Esophagus (tissue), 2 donors: Measurements from ENCODE around the gene TBC1D7. TPM values are rescaled to one million over a fixed set of nuclear protein-coding genes. Genes with fewer than 3 reads are reported as not detected.

Experiments
- H3K27ac ChIP-seq, 2 donors: one replicate each; pipeline ENCODE4 v1.5.1; 2013; ENCODE audit warnings: low read depth in 2 of 2, mild to moderate bottlenecking in 2 of 2, inconsistent platforms in 1 of 2, low read length in 1 of 2, moderate library complexity in 1 of 2
- H3K27me3 ChIP-seq, 2 donors: one replicate each; pipeline ENCODE4 v1.6.1; 2013; ENCODE audit warnings: low read length in 2 of 2, control low read depth in 1 of 2, mild to moderate bottlenecking in 1 of 2; ENCODE audit not compliant: insufficient read depth in 2 of 2, control insufficient read depth in 1 of 2
- H3K36me3 ChIP-seq, 2 donors: one replicate each; pipeline ENCODE4 v1.6.1; 2013; ENCODE audit warnings: low read length in 1 of 2; ENCODE audit not compliant: control insufficient read depth in 2 of 2, insufficient read depth in 2 of 2
- H3K4me1 ChIP-seq, 2 donors: one replicate each; pipeline ENCODE4 v1.6.1; 2013; ENCODE audit warnings: low read length in 1 of 2; ENCODE audit not compliant: control insufficient read depth in 2 of 2, insufficient read depth in 2 of 2
- H3K4me3 ChIP-seq, 2 donors: one replicate each; pipeline ENCODE4 v1.5.1; 2013; ENCODE audit warnings: low read length in 2 of 2, mild to moderate bottlenecking in 2 of 2, low read depth in 1 of 2, moderate library complexity in 1 of 2
- H3K9me3 ChIP-seq, 2 donors: one replicate each; pipeline ENCODE4 v1.6.1; 2013; ENCODE audit warnings: mild to moderate bottlenecking in 2 of 2, low read depth in 1 of 2, low read length in 1 of 2, moderate library complexity in 1 of 2; ENCODE audit not compliant: control insufficient read depth in 2 of 2, insufficient read depth in 1 of 2
- WGBS, 2 donors: extraction: QIAGEN DNeasy Blood & Tissue Kit; methylation state at CpG; one replicate each; pipeline ENCODE4 v1.1.7; 2013; 5-methylcytosine and 5-hydroxymethylcytosine counted together
- polyA plus RNA-seq, 2 donors: library from polyadenylated mRNA; stranded (reverse); fragments of 200-250 nt; gene quantifications; one replicate each; pipeline ENCODE4 v1.2.3, GENCODE V29; 2013
- donor health status: healthy with polysubstance abuse.
- donor health status: Bipolar disorder and iron deficiency.

Gene TBC1D7
- polyA plus RNA-seq, 2 donors: 7.7 to 16.9 TPM

- Histone ChIP-seq H3K36me3 (peaks cover 0 to 10% of the 10 kb centered on the region in 2 donors), H3K4me1 (peaks cover 0 to 3% of the 10 kb centered on the region in 2 donors), H3K4me3 (no peak overlapping the region), H3K27ac (no peak overlapping the region), H3K27me3 (no peaks in the 10 kb centered on the region), H3K9me3 (no peaks in the 10 kb centered on the region)
- 4 to 91% methylated on average over 1 of the region's 1 CpG for WGBS, 2 donors
Observed at GRCh38 chr6:13369591-13369990, 41.3 kb upstream of the TBC1D7 start.

GRCh38 chr6:13368731-13369115 lies 40.4 kb upstream of the TBC1D7 start:
- Histone ChIP-seq H3K27me3 (no peaks in the 10 kb centered on the region), H3K9me3 (no peaks in the 10 kb centered on the region)

GRCh38 chr6:13368079-13368730 lies 39.9 kb upstream of the TBC1D7 start:
- H3K9me3 ChIP-seq: no peaks in the 10 kb centered on the region
- no peak overlapping the region for H3K4me3 ChIP-seq
- H3K4me1 ChIP-seq: peaks cover 0 to 5% of the 10 kb centered on the region in 2 donors
- WGBS, 2 donors: 53 to 72% methylated on average over 7 of the region's 7 CpGs
- peaks cover 0 to 15% of the 10 kb centered on the region in 2 donors for H3K36me3 ChIP-seq
- H3K27me3 ChIP-seq: no peaks in the 10 kb centered on the region
- H3K27ac ChIP-seq: peak overlapping the region in 1 of 2 donors; percentile 39

More at GRCh38 chr6:13368731-13369115, 40.4 kb upstream of the TBC1D7 start:
- H3K27ac ChIP-seq: no peak overlapping the region
- peaks cover 0 to 15% of the 10 kb centered on the region in 2 donors for H3K36me3 ChIP-seq
- H3K4me1 ChIP-seq: peaks cover 0 to 5% of the 10 kb centered on the region in 2 donors
- no peak overlapping the region for H3K4me3 ChIP-seq

GRCh38 chr6:13367396-13367795 lies 39.1 kb upstream of the TBC1D7 start:
- WGBS, 2 donors: 55 to 66% methylated on average over 3 of the region's 3 CpGs
- no peak overlapping the region for H3K27ac ChIP-seq

GRCh38 chr6:13365320-13365719 lies 37.0 kb upstream of the TBC1D7 start:
- no peaks in the 10 kb centered on the region for H3K9me3 ChIP-seq
- WGBS, 2 donors: 98% methylated on average over 39 of the region's 39 CpGs

More at GRCh38 chr6:13367396-13367795, 39.1 kb upstream of the TBC1D7 start:
- H3K36me3 ChIP-seq: peaks cover 0 to 17% of the 10 kb centered on the region in 2 donors
- no peaks in the 10 kb centered on the region for H3K9me3 ChIP-seq
- no peak overlapping the region for H3K4me3 ChIP-seq
- no peaks in the 10 kb centered on the region for H3K27me3 ChIP-seq
- peaks cover 0 to 5% of the 10 kb centered on the region in 2 donors for H3K4me1 ChIP-seq

GRCh38 chr6:13364842-13365241 lies 36.5 kb upstream of the TBC1D7 start:
- H3K27me3 ChIP-seq: no peaks in the 10 kb centered on the region
- H3K36me3 ChIP-seq: peaks cover 0 to 20% of the 10 kb centered on the region in 2 donors
- H3K27ac ChIP-seq: no peak overlapping the region
- WGBS, 2 donors: 98% methylated on average over 34 of the region's 34 CpGs
- H3K9me3 ChIP-seq: no peaks in the 10 kb centered on the region
- no peak overlapping the region for H3K4me3 ChIP-seq
- peaks cover 0 to 5% of the 10 kb centered on the region in 2 donors for H3K4me1 ChIP-seq

More at GRCh38 chr6:13365320-13365719, 37.0 kb upstream of the TBC1D7 start:
- Histone ChIP-seq H3K36me3 (peaks cover 0 to 20% of the 10 kb centered on the region in 2 donors), H3K27me3 (no peaks in the 10 kb centered on the region), H3K4me1 (peaks cover 0 to 5% of the 10 kb centered on the region in 2 donors), H3K4me3 (no peak overlapping the region), H3K27ac (no peak overlapping the region)

- Histone ChIP-seq H3K4me1 (peaks cover 0 to 5% of the 10 kb centered on the region in 2 donors), H3K9me3 (no peaks in the 10 kb centered on the region), H3K27me3 (no peaks in the 10 kb centered on the region), H3K36me3 (peaks cover 0 to 20% of the 10 kb centered on the region in 2 donors), H3K4me3 (no peak overlapping the region), H3K27ac (no peak overlapping the region)
- WGBS, 2 donors: 76 to 85% methylated on average over 4 to 5 of the region's 5 CpGs
Observed at GRCh38 chr6:13362412-13362811, 34.1 kb upstream of the TBC1D7 start.

- no peak overlapping the region for H3K27ac ChIP-seq
- H3K4me1 ChIP-seq: peaks cover 0 to 5% of the 10 kb centered on the region in 2 donors
- H3K4me3 ChIP-seq: no peak overlapping the region
- H3K9me3 ChIP-seq: no peaks in the 10 kb centered on the region
- 81 to 87% methylated on average over 6 of the region's 6 CpGs for WGBS, 2 donors
- H3K36me3 ChIP-seq: peaks cover 0 to 20% of the 10 kb centered on the region in 2 donors
- no peaks in the 10 kb centered on the region for H3K27me3 ChIP-seq
Observed at GRCh38 chr6:13360671-13361540, 32.6 kb upstream of the TBC1D7 start.

GRCh38 chr6:13359287-13359686 lies 30.9 kb upstream of the TBC1D7 start:
- WGBS, 2 donors: 86 to 93% methylated on average over 6 of the region's 6 CpGs
- H3K4me3 ChIP-seq: no peak overlapping the region
- no peaks in the 10 kb centered on the region for H3K27me3 ChIP-seq
- H3K9me3 ChIP-seq: no peaks in the 10 kb centered on the region
- peaks cover 0 to 11% of the 10 kb centered on the region in 2 donors for H3K4me1 ChIP-seq
- peaks cover 0 to 6% of the 10 kb centered on the region in 2 donors for H3K36me3 ChIP-seq
- no peak overlapping the region for H3K27ac ChIP-seq
